ENCODE data around the gene NR1H4.

NR1H4 gene

GRCh38 chr12:100453951-100454350 is 19.7 kb upstream of the NR1H4 start:
- DNase-seq (no peak), ATAC-seq (replicated peaks) (no peak)
- Mint-ChIP-seq H3K4me1 (no peaks in the 10 kb centered on the region), H3K4me3 (no peak overlapping the region), H3K36me3 (no peaks in the 10 kb centered on the region), H3K9me3 (no peaks in the 10 kb centered on the region), H3K27me3 (peaks cover 6 to 7% of the 10 kb centered on the region in 2 donors), H3K27ac (no peak overlapping the region)

DNA sequence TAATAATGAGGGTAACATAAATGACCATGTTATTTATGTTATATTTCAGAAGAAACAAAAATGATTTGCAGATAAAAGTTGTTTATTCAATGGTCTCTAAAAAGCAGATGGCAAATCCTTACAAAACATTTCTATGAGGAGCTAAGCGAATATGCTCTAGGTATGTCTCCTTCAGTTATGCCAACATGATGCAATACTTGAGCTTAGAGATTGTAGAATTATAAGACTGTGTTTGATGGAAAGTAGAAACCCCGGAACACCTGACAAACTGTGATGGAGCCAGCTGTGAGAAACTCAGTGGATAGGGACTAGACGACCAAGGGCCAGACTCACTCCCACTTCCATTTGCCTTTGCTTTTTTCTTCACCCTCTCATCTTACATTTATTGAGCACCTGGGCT is 17.8 kb upstream of the NR1H4 start:
- peaks cover 5 to 13% of the 10 kb centered on the region in 2 donors for H3K27me3 Mint-ChIP-seq
- no peaks in the 10 kb centered on the region for H3K36me3 Mint-ChIP-seq
- DNase-seq (no peak), ATAC-seq (replicated peaks) (no peak)
- H3K9me3 Mint-ChIP-seq: no peaks in the 10 kb centered on the region
- no peaks in the 10 kb centered on the region for H3K4me1 Mint-ChIP-seq
- H3K4me3 Mint-ChIP-seq: no peak overlapping the region
- H3K27ac Mint-ChIP-seq: no peak overlapping the region

DNA sequence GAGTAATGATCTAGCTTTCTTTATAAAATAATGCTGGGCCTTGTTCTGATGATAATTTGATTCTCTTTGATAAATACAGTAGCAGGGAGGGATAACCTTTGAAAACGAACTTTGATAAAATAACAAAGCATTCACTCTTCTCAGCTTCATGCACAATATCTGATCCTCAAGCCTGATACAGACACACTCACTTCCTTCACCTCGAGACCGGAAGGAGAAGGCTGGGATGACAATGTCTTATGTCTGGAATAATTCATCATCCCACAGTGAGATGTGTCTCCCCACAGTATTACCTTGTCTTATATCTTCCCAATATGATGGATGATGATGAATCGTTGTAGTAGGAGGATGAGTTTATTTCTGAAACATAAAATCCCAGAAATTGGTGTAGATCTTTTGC is 15.5 kb upstream of the NR1H4 start:
- ATAC-seq (replicated peaks): no peak
- H3K9me3 Mint-ChIP-seq: no peaks in the 10 kb centered on the region

GRCh38 chr12:100460702-100461101 is 13.0 kb upstream of the NR1H4 start:
- H3K4me3 Mint-ChIP-seq: no peak overlapping the region
- no peak overlapping the region for H3K27ac Mint-ChIP-seq
- peaks cover 0 to 8% of the 10 kb centered on the region in 2 donors for H3K27me3 Mint-ChIP-seq
- H3K9me3 Mint-ChIP-seq: no peaks in the 10 kb centered on the region
- ATAC-seq (replicated peaks) (no peak), DNase-seq (no peak)
- no peaks in the 10 kb centered on the region for H3K4me1 Mint-ChIP-seq
- no peaks in the 10 kb centered on the region for H3K36me3 Mint-ChIP-seq

More for the DNA sequence above, 15.5 kb upstream of the NR1H4 start:
- Mint-ChIP-seq H3K36me3 (no peaks in the 10 kb centered on the region), H3K27ac (no peak overlapping the region), H3K27me3 (peaks cover 0 to 8% of the 10 kb centered on the region in 2 donors), H3K4me1 (no peaks in the 10 kb centered on the region), H3K4me3 (no peak overlapping the region)
- DNase-seq: no peak

DNA sequence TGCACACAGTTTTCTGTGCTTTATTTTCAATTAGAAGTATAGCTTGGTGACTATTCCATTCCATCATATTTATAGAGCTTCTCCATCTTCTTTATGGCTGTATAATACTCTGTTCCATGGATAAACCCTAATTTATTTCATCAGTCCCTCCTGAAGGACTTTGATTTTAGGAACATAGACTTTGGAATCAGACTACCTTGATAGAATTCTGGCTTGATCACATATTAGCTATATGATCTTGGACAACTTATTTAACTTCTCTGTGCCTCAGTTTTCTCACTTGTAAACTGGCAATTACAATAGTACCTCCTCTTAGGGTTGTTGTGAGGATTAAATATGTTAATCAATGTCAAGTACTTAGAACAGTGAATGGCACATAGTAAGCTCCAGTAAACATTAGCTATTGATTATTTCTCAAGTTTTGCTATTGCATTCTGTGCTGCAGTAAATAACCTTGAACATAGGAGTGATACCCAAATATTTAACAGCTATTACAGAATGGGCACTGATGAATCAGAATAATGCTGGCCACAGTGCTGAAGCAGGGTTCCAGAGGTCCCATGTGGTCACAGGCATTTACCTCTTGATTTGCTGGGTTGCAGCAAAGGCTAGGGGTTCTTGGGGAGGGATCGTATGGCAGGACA is 12.2 kb upstream of the NR1H4 start:
- no peaks in the 10 kb centered on the region for H3K4me1 Mint-ChIP-seq
- H3K4me3 Mint-ChIP-seq: no peak overlapping the region
- H3K36me3 Mint-ChIP-seq: no peaks in the 10 kb centered on the region
- no peak for DNase-seq
- ATAC-seq (replicated peaks): no peak
- H3K27me3 Mint-ChIP-seq: peaks cover 0 to 8% of the 10 kb centered on the region in 2 donors
- no peaks in the 10 kb centered on the region for H3K9me3 Mint-ChIP-seq
- no peak overlapping the region for H3K27ac Mint-ChIP-seq

DNA sequence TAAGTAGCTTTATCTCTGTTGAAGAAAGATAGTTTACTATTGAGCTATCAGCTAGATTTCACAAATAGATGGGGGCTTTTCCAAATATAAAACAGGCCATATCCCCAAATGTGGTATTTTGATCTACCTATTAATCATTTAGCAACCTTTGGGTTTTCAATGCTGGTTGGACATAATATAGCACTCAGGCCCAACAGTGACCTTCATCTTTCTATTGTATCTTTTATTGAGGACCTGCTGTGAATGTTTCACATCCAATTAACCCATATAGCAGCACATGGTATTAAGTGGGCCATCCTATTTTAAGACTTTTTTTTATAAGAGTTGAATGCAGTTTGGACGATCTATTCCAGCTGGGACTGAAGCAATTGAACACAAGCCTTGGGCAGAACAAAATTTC is 10.0 kb upstream of the NR1H4 start:
- Mint-ChIP-seq H3K36me3 (no peaks in the 10 kb centered on the region), H3K27me3 (peaks cover 0 to 14% of the 10 kb centered on the region in 2 donors), H3K4me1 (no peaks in the 10 kb centered on the region), H3K27ac (no peak overlapping the region), H3K4me3 (no peak overlapping the region), H3K9me3 (no peaks in the 10 kb centered on the region)
- DNase-seq (no peak), ATAC-seq (replicated peaks) (no peak)

DNA sequence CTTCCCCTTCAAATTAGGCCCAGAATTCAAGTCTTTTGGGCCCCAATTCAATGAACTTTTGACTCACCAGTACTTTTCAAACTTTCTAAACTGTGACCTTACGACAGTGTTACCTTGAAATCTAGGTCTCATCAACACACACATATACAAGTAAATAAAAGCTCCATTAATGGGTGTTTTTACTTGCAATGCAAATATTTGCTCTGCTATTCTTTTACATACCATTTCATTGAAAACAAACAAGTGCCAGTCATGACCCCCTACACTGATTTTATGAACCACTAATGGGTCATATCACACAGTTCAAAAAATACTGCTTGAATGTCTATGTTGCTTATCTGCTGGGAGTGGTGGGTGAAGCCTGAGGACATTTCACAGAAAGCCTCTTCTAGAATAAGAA is 9.1 kb upstream of the NR1H4 start:
- Mint-ChIP-seq H3K36me3 (no peaks in the 10 kb centered on the region), H3K27ac (no peak overlapping the region), H3K9me3 (no peaks in the 10 kb centered on the region), H3K27me3 (peaks cover 0 to 14% of the 10 kb centered on the region in 2 donors), H3K4me1 (no peaks in the 10 kb centered on the region), H3K4me3 (no peak overlapping the region)
- DNase-seq (no peak), ATAC-seq (replicated peaks) (no peak)

- DNase-seq: no peak
- no peaks in the 10 kb centered on the region for H3K4me1 Mint-ChIP-seq
- no peak overlapping the region for H3K27ac Mint-ChIP-seq
- ATAC-seq (replicated peaks): no peak
- no peaks in the 10 kb centered on the region for H3K9me3 Mint-ChIP-seq
- H3K36me3 Mint-ChIP-seq: no peaks in the 10 kb centered on the region
- peaks cover 12% of the 10 kb centered on the region in 2 donors for H3K27me3 Mint-ChIP-seq
- H3K4me3 Mint-ChIP-seq: no peak overlapping the region
Measured at GRCh38 chr12:100468126-100468525, 5.5 kb upstream of the NR1H4 start.

DNA sequence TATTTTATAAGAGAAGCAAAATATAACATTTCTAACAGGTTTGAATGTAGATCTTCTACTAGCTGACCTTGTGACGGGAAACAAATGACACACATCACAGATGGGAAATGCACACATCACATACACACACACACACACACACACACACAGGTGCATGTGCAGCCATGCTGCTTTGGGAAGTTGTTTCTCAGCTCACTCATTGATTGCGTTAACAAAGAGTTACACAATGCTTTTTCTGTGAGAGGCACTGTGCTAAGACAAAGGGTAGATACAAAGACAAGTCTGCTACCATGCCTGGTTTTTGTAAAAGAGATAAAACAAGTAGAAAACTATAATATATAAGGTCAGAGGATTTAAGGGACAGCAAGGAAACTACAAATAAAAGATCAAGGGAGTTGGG is 1.3 kb upstream of the NR1H4 start:
- DNase-seq: no peak
- no peak for ATAC-seq (replicated peaks)
- H3K9me3 Mint-ChIP-seq: no peaks in the 10 kb centered on the region
- H3K27ac Mint-ChIP-seq: no peak overlapping the region
- H3K4me3 Mint-ChIP-seq: no peak overlapping the region
- H3K27me3 Mint-ChIP-seq: peaks cover 11 to 12% of the 10 kb centered on the region in 2 donors
- H3K4me1 Mint-ChIP-seq: no peaks in the 10 kb centered on the region
- no peaks in the 10 kb centered on the region for H3K36me3 Mint-ChIP-seq

- DNase-seq: no peak
Measured at GRCh38 chr12:100473050-100473715, 483 bp upstream of the NR1H4 start.

DNA sequence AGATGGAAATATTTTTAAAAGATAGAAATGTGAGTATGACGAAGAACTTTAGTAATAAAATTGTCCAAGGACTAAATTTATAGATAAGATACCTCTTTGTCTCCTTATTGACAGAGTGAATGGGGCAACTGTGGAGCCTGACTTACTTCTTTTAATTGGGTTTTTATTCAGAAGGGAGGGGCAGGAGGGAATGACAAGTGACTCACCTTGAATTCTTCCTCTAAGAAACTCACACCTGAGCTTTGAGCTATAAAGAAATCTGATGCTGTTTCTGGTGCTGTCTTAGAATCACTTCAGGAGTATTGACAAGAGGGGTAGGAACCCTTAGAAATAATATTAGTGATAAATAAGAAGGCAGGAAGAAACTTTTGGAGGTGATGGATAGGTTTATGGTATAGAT is 951 bp downstream of the NR1H4 start:
- H3K27me3 Mint-ChIP-seq: peaks cover 4 to 12% of the 10 kb centered on the region in 2 donors
- DNase-seq (no peak), ATAC-seq (replicated peaks) (no peak)
- H3K36me3 Mint-ChIP-seq: no peaks in the 10 kb centered on the region
- H3K9me3 Mint-ChIP-seq: no peaks in the 10 kb centered on the region
- H3K4me1 Mint-ChIP-seq: no peaks in the 10 kb centered on the region
- no peak overlapping the region for H3K4me3 Mint-ChIP-seq
- no peak overlapping the region for H3K27ac Mint-ChIP-seq

More at GRCh38 chr12:100473050-100473715, 483 bp upstream of the NR1H4 start:
- Mint-ChIP-seq H3K27ac (no peak overlapping the region), H3K36me3 (no peaks in the 10 kb centered on the region), H3K4me3 (no peak overlapping the region), H3K27me3 (peaks cover 6 to 12% of the 10 kb centered on the region in 2 donors), H3K4me1 (no peaks in the 10 kb centered on the region), H3K9me3 (no peaks in the 10 kb centered on the region)
- ATAC-seq (replicated peaks): no peak

- Mint-ChIP-seq H3K27me3 (peaks cover 0 to 6% of the 10 kb centered on the region in 2 donors), H3K4me3 (no peak overlapping the region), H3K4me1 (no peaks in the 10 kb centered on the region), H3K36me3 (peaks cover 0 to under 1% of the 10 kb centered on the region in 2 donors), H3K27ac (no peak overlapping the region), H3K9me3 (no peaks in the 10 kb centered on the region)
- no peak for ATAC-seq (replicated peaks)
- no peak for DNase-seq
Measured at GRCh38 chr12:100476013-100476751, 2.5 kb downstream of the NR1H4 start.

GRCh38 chr12:100481021-100481420 is 7.4 kb downstream of the NR1H4 start:
- Mint-ChIP-seq H3K4me1 (no peaks in the 10 kb centered on the region), H3K9me3 (no peaks in the 10 kb centered on the region), H3K27me3 (no peaks in the 10 kb centered on the region), H3K4me3 (no peak overlapping the region), H3K27ac (no peak overlapping the region), H3K36me3 (peaks cover 0 to 1% of the 10 kb centered on the region in 2 donors)
- DNase-seq (no peak), ATAC-seq (replicated peaks) (no peak)

DNA sequence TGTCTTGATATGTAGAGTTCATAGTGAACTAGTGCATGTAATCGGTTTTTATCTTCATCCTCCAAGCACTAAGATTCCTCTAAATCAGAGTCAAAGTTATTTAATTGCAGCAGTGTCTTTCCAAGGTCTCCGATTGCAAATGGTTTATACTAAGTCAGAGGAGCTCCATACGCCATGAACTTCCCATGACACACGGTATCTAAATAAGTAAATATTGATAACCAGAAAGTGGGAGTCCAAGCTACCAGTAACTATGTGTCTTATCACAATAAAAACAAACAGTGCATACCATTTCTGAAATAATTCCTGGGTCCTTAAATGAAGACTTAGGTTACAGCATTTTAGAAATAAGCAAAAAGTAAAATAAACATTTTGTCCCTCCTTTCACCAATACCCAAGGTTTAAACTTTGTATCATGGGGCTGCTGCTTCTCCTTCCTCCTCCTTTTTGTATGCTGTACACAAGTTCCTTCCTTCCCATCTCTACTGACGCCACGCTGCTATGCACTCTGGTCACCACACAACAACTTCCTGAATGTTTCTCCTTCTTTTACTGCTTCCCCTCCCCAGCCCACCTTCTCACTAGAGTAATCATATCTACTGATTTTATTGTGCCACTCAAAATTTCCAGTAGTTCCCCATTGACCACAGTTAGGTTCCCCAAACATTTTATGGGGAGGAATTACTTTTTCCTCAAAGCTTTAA is 10.7 kb downstream of the NR1H4 start:
- DNase-seq (no peak), ATAC-seq (replicated peaks) (no peak)
- Mint-ChIP-seq H3K27ac (no peak overlapping the region), H3K4me3 (no peak overlapping the region), H3K9me3 (no peaks in the 10 kb centered on the region), H3K27me3 (no peaks in the 10 kb centered on the region), H3K4me1 (no peaks in the 10 kb centered on the region), H3K36me3 (peaks cover 0 to 1% of the 10 kb centered on the region in 2 donors)

Data from stimulated activated naive B cell treated with anti-CD40 and anti-IgM and Interleukin-4, amounts not matched to agents 10 μg/mL and 1 μg/mL and 100 μg/mL, for 72 hours (primary cell).